GM19467 (cell line): Measurements from ENCODE around the gene CHN2.

Experiments
- ATAC-seq: cut with Tn5 transposase; IDR thresholded peaks from one replicate; pipeline ENCODE4 v1.9.1; 2021; ENCODE audit warnings: mild to moderate bottlenecking, moderate library complexity; ENCODE audit not compliant: unreplicated experiment

The CHN2 gene

GRCh38 chr7:29454899-29455451 is 260.4 kb downstream of the CHN2 start:
- ATAC-seq = no peak

- no peak for ATAC-seq
Measured at GRCh38 chr7:29457141-29457561, 262.6 kb downstream of the CHN2 start.

- ATAC-seq = no peak
Measured at GRCh38 chr7:29457565-29458011, 263.0 kb downstream of the CHN2 start.

- ATAC-seq = no peak
Measured at GRCh38 chr7:29458933-29459332, 264.4 kb downstream of the CHN2 start.

GRCh38 chr7:29459589-29459988 is 265.0 kb downstream of the CHN2 start:
- no peak for ATAC-seq

- ATAC-seq = no peak
Measured at GRCh38 chr7:29461996-29462395, 267.4 kb downstream of the CHN2 start.

- no peak for ATAC-seq
Measured at GRCh38 chr7:29463504-29464158, 269.1 kb downstream of the CHN2 start.

GRCh38 chr7:29464753-29465152 is 270.2 kb downstream of the CHN2 start:
- ATAC-seq = no peak

- no peak for ATAC-seq
Measured at GRCh38 chr7:29467193-29467926, 272.8 kb downstream of the CHN2 start.

- no peak for ATAC-seq
Measured at GRCh38 chr7:29468196-29468595, 273.6 kb downstream of the CHN2 start.

GRCh38 chr7:29469281-29469680 is 274.7 kb downstream of the CHN2 start:
- ATAC-seq = no peak

- no peak for ATAC-seq
Measured at GRCh38 chr7:29469976-29470557, 275.5 kb downstream of the CHN2 start.

GRCh38 chr7:29471444-29472138 is 277.0 kb downstream of the CHN2 start:
- no peak for ATAC-seq

- no peak for ATAC-seq
Measured at GRCh38 chr7:29476916-29477315, 282.3 kb downstream of the CHN2 start.

GRCh38 chr7:29478226-29478625 is 283.7 kb downstream of the CHN2 start:
- ATAC-seq = no peak

- ATAC-seq = no peak
Measured at GRCh38 chr7:29478687-29479240, 284.2 kb downstream of the CHN2 start.

GRCh38 chr7:29479301-29480200 is 285.0 kb downstream of the CHN2 start:
- no peak for ATAC-seq

GRCh38 chr7:29480451-29480850 is 285.9 kb downstream of the CHN2 start:
- ATAC-seq = no peak

GRCh38 chr7:29480934-29481651 is 286.5 kb downstream of the CHN2 start:
- ATAC-seq = no peak
